GM23248 (cell line): ENCODE measurements around the gene INTU.

Experiments used
- EZH2 ChIP-seq: fragments of 200-600 bp; sonication (generic); IDR thresholded peaks from 2 replicates; pipeline ENCODE4 v1.6.1; 2018; ENCODE audit warnings: antibody characterized with exemption, mild to moderate bottlenecking; ENCODE audit not compliant: insufficient read depth, poor library complexity, severe bottlenecking
- EZH2phosphoT487 ChIP-seq: fragments of 200-600 bp; sonication (generic); IDR thresholded peaks from 2 replicates; pipeline ENCODE4 v1.6.1; 2018; ENCODE audit warnings: antibody characterized with exemption, moderate library complexity, mild to moderate bottlenecking, low read depth; ENCODE audit not compliant: insufficient read depth

GRCh38 chr4:127643791-127644190 is 11.0 kb downstream of the INTU start:
- TF ChIP-seq EZH2phosphoT487 (no peak), EZH2 (no peak)
